ENCODE measurements around the gene TICRR. TPM values are rescaled to one million over a fixed set of nuclear protein-coding genes. Genes with fewer than 3 reads are reported as not detected.
"Not testable (repeated sequence)": the region's sequence is repeated elsewhere in the genome, so short reads cannot be mapped to it uniquely, and the experiment has no call there.

The TICRR gene
- total RNA-seq, 6 donors from 2014 or later: 0.20 to 1.0 (median 0.58) TPM

DNA sequence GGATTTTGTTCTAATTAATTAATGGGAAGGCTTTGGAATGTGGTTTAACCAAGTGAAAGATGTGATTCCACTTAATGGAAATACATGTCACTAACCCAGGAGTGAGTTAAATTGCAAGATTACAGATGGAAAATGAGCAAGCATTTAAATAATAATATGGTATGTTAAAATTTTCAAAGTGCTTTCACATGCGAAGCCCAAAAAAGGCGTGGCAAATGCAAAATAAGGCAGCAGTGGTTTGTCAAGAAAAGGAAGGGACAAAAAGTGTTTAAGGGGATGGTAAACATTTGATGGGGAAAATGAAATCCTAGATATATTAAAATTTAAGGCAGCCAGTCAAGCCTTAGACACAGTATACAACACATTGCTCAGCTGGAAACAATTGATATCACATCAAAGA, 2.9 kb downstream of the TICRR start:
- no peaks in the 10 kb centered on the region for H3K36me3 ChIP-seq
- DNase-seq (no peak), ATAC-seq (ENCODE audit: low FRiP score in 2 of 2) (no peak)
- H3K9me3 ChIP-seq: no peaks in the 10 kb centered on the region
- no peak for TF ChIP-seq EP300 (IDR thresholded peaks at IDR 0.05)
- TF ChIP-seq POLR2AphosphoS5 (IDR thresholded peaks at IDR 0.05): no peak
- TF ChIP-seq POLR2A (IDR thresholded peaks at IDR 0.05): no peak
- TF ChIP-seq, protein P1, sequence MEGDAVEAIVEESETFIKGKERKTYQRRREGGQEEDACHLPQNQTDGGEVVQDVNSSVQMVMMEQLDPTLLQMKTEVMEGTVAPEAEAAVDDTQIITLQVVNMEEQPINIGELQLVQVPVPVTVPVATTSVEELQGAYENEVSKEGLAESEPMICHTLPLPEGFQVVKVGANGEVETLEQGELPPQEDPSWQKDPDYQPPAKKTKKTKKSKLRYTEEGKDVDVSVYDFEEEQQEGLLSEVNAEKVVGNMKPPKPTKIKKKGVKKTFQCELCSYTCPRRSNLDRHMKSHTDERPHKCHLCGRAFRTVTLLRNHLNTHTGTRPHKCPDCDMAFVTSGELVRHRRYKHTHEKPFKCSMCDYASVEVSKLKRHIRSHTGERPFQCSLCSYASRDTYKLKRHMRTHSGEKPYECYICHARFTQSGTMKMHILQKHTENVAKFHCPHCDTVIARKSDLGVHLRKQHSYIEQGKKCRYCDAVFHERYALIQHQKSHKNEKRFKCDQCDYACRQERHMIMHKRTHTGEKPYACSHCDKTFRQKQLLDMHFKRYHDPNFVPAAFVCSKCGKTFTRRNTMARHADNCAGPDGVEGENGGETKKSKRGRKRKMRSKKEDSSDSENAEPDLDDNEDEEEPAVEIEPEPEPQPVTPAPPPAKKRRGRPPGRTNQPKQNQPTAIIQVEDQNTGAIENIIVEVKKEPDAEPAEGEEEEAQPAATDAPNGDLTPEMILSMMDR (IDR thresholded peaks at IDR 0.05): no peak
- peaks cover 6 to 16% (median 13%) of the 10 kb centered on the region in 4 donors for H3K4me1 ChIP-seq
- WGBS, 2 donors: 91% methylated on average over 2 of the region's 2 CpGs
- H3K4me3 ChIP-seq: no peak overlapping the region
- no peaks in the 10 kb centered on the region for H3K27me3 ChIP-seq
- no peak overlapping the region for H3K27ac ChIP-seq

DNA sequence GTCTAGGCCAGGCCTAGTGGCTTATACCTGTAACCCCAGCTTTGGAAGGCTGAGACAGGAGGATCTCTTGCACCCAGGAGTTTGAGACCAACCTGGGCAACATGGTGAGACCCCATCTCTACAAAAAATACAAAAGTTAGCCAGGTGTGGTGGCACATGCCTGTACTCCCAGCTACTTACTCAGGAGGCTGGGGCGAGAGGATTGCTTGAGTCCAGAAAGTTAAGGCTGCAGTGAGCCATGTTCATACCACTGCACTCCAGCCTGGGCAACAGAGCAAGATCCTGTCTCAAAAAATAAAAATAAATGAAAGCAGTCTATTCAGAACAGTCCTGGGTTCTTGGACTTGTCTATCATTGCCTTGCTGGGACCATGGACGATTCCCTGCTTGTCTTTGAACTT, 5.5 kb downstream of the TICRR start:
- DNase-seq; H3K4me3 ChIP-seq; H3K36me3 ChIP-seq; H3K27ac ChIP-seq; ATAC-seq (ENCODE audit: low FRiP score in 2 of 2); H3K9me3 ChIP-seq; H3K4me1 ChIP-seq; H3K27me3 ChIP-seq: not testable (repeated sequence)
- WGBS, 2 donors: 91 to 97% methylated on average over 2 of the region's 2 CpGs

DNA sequence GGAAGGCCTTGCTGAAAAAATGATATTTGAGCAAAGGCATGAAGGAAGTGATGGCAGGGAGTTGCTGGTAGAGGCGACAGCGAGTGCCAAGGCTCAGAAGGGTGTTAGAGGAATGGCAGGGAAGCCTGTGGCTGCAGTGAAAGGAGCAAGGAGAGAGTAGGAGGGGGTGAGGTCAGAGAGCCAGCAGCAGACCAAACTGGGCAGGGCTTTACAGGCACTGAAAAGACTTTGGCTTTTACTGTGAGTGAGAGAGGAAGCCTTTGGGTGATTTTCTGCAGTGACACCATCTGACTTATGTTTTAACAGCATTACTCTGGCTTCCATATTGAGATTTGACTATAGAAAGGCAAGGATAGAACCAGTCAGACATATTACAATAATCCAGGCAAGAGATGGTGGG, 11.4 kb downstream of the TICRR start:
- H3K27me3 ChIP-seq: no peaks in the 10 kb centered on the region
- 94 to 97% methylated on average over 2 of the region's 2 CpGs for WGBS, 2 donors
- no peaks in the 10 kb centered on the region for H3K9me3 ChIP-seq
- TF ChIP-seq POLR2A (IDR thresholded peaks at IDR 0.05) (no peak), EP300 (IDR thresholded peaks at IDR 0.05) (no peak), POLR2AphosphoS5 (IDR thresholded peaks at IDR 0.05) (no peak)
- TF ChIP-seq, protein P1 (IDR thresholded peaks at IDR 0.05): no peak
- no peaks in the 10 kb centered on the region for H3K36me3 ChIP-seq
- ATAC-seq (ENCODE audit: low FRiP score in 2 of 2) (no peak), DNase-seq (no peak)
- H3K27ac ChIP-seq: no peak overlapping the region
- no peaks in the 10 kb centered on the region for H3K4me1 ChIP-seq
- H3K4me3 ChIP-seq: no peak overlapping the region

DNA sequence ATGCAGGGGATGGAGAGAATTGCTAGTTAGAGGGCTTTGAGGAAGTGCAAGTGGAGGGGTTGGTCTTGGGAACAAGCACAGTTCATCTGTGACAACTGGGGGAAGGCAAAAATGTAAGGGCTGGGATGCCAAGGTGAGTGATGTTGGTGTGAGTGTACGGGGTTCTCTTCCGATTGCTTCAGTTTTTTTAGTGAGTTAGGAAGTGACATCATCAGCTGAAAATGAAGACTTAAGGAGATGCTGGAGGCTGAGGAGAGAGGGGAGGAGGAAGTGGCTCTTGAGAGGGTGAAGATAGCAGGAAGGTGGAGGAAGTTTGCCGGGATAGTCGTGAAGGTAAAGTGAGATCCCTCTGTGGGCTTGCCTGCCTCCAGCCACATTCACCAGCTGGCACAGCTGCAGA, 12.7 kb downstream of the TICRR start:
- Histone ChIP-seq H3K27me3 (no peaks in the 10 kb centered on the region), H3K9me3 (no peaks in the 10 kb centered on the region), H3K27ac (no peak overlapping the region), H3K4me3 (no peak overlapping the region), H3K36me3 (no peaks in the 10 kb centered on the region), H3K4me1 (no peaks in the 10 kb centered on the region)
- no peak for ATAC-seq (ENCODE audit: low FRiP score in 2 of 2)
- no peak for DNase-seq
- 44 to 73% methylated on average over 4 of the region's 4 CpGs for WGBS, 2 donors
- TF ChIP-seq POLR2AphosphoS5 (IDR thresholded peaks at IDR 0.05) (no peak), EP300 (IDR thresholded peaks at IDR 0.05) (no peak), POLR2A (IDR thresholded peaks at IDR 0.05) (no peak)
- TF ChIP-seq, protein P1 (IDR thresholded peaks at IDR 0.05): no peak

DNA sequence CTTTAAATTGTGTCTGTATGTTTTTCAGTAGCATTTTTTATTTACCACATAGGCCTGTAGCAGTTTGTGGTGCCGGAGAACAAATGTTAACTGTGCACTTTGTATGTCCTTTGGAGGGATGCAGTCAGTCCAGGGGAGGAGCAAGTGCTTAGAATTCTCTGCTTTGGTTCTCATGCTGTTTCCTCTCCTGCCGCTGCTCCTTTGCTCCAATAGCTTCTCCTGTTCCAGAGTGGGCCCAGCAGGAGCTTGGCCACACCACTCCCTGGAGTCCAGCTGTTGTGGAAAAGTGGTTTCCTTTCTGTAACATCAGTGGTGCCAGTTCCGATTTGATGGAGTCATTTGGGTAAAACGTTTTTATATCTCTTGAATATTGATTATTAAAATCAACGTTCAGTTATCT, 16.6 kb downstream of the TICRR start:
- H3K9me3 ChIP-seq: no peaks in the 10 kb centered on the region
- no peaks in the 10 kb centered on the region for H3K27me3 ChIP-seq
- H3K36me3 ChIP-seq: no peaks in the 10 kb centered on the region
- TF ChIP-seq POLR2A (IDR thresholded peaks at IDR 0.05): no peak
- TF ChIP-seq POLR2AphosphoS5 (IDR thresholded peaks at IDR 0.05): no peak
- TF ChIP-seq EP300 (IDR thresholded peaks at IDR 0.05): no peak
- TF ChIP-seq, protein P1 (IDR thresholded peaks at IDR 0.05): no peak
- DNase-seq: no peak
- no peak overlapping the region for H3K4me3 ChIP-seq
- H3K4me1 ChIP-seq: no peaks in the 10 kb centered on the region
- no peak for ATAC-seq (ENCODE audit: low FRiP score in 2 of 2)
- no peak overlapping the region for H3K27ac ChIP-seq
- 91 to 95% methylated on average over 5 of the region's 5 CpGs for WGBS, 2 donors

Data from upper lobe of left lung (tissue), 6 donors.